Mesenchymal stem cell (in vitro differentiated cells and primary cell): ENCODE data around the gene DDN.
A peak's percentile ranks its signal among the peaks of the same experiment; 100 is the strongest.

Source experiments
- DNase-seq: peaks from one replicate; pipeline ENCODE4 v3.0.0-alpha.2; 2013
- H2AFZ ChIP-seq: one replicate; pipeline ENCODE4 v1.6.1; 2013; ENCODE audit warnings: low read depth, mild to moderate bottlenecking, control low read depth, inconsistent platforms, low read length, moderate library complexity
- H2AK5ac ChIP-seq: 2 replicates; pipeline ENCODE4 v1.6.1; 2013; ENCODE audit warnings: low read length, moderate library complexity, mild to moderate bottlenecking, inconsistent platforms; ENCODE audit not compliant: severe bottlenecking
- H2BK120ac ChIP-seq: one replicate; pipeline ENCODE4 v1.6.1; 2013; ENCODE audit warnings: low read depth, mild to moderate bottlenecking, inconsistent platforms, low read length, moderate library complexity
- H2BK12ac ChIP-seq, 2 experiments: one replicate each; pipeline ENCODE4 v1.6.1; 2013; ENCODE audit warnings: inconsistent platforms in 2 of 2, low read length in 2 of 2, mild to moderate bottlenecking in 2 of 2, moderate library complexity in 2 of 2, control low read depth in 1 of 2
- H2BK15ac ChIP-seq: one replicate; pipeline ENCODE4 v1.6.1; 2013; ENCODE audit warnings: mild to moderate bottlenecking, low read depth, inconsistent platforms; ENCODE audit not compliant: poor library complexity, severe bottlenecking
- H2BK5ac ChIP-seq: 2 replicates; pipeline ENCODE4 v1.6.1; 2013; ENCODE audit warnings: low read depth, mild to moderate bottlenecking, low read length, control low read depth, inconsistent platforms; ENCODE audit not compliant: poor library complexity, severe bottlenecking
- H3K14ac ChIP-seq, 2 experiments: one replicate each; pipeline ENCODE4 v1.6.1; 2013; ENCODE audit warnings: inconsistent platforms in 2 of 2, low read length in 2 of 2, control low read depth in 1 of 2, mild to moderate bottlenecking in 1 of 2, moderate library complexity in 1 of 2
- H3K18ac ChIP-seq, 2 experiments: one replicate each; pipeline ENCODE4 v1.6.1; 2013; ENCODE audit warnings: inconsistent platforms in 2 of 2, low read length in 2 of 2, control low read depth in 1 of 2, low read depth in 1 of 2, mild to moderate bottlenecking in 1 of 2
- H3K23ac ChIP-seq, 2 experiments: one replicate each; pipeline ENCODE4 v1.6.1; 2013; ENCODE audit warnings: inconsistent platforms in 2 of 2, low read length in 2 of 2, mild to moderate bottlenecking in 2 of 2, moderate library complexity in 2 of 2, control low read depth in 1 of 2
- H3K27ac ChIP-seq: 2 replicates; pipeline ENCODE4 v1.5.1; 2013; ENCODE audit warnings: mild to moderate bottlenecking, moderate library complexity, low read length, control low read depth, inconsistent platforms; ENCODE audit not compliant: poor library complexity, severe bottlenecking
- H3K27me3 ChIP-seq, 2 experiments: 2 replicates each; pipeline versions ENCODE4 v1.6.1 to v1.7.0; 2013; ENCODE audit warnings: low read length in 2 of 2, mild to moderate bottlenecking in 2 of 2, moderate library complexity in 2 of 2, control low read depth in 1 of 2, inconsistent platforms in 1 of 2; ENCODE audit not compliant: control insufficient read depth in 1 of 2, insufficient read depth in 1 of 2
- H3K36me3 ChIP-seq, 2 experiments: 2 replicates each; pipeline versions ENCODE4 v1.6.1 to v1.7.0; 2013; ENCODE audit warnings: low read length in 2 of 2, control low read depth in 1 of 2, inconsistent platforms in 1 of 2, low read depth in 1 of 2, mild to moderate bottlenecking in 1 of 2; ENCODE audit not compliant: insufficient read depth in 2 of 2, control insufficient read depth in 1 of 2
- H3K4ac ChIP-seq, 2 experiments: one replicate each; pipeline ENCODE4 v1.6.1; 2013; ENCODE audit warnings: inconsistent platforms in 2 of 2, low read length in 2 of 2, mild to moderate bottlenecking in 2 of 2, moderate library complexity in 2 of 2, control low read depth in 1 of 2, low read depth in 1 of 2
- H3K4me1 ChIP-seq: 2 replicates; pipeline ENCODE4 v1.6.1; 2013; ENCODE audit warnings: low read depth, low read length, control low read depth; ENCODE audit not compliant: control insufficient read depth, insufficient read depth
- H3K4me2 ChIP-seq: 2 replicates; pipeline ENCODE4 v1.6.1; 2013; ENCODE audit warnings: low read length, mild to moderate bottlenecking, inconsistent platforms; ENCODE audit not compliant: poor library complexity, severe bottlenecking
- H3K4me3 ChIP-seq, 2 experiments: 2 replicates each; pipeline versions ENCODE4 v1.5.1 to v1.7.0; 2013; ENCODE audit warnings: low read length in 2 of 2, mild to moderate bottlenecking in 2 of 2, control low read depth in 1 of 2, low read depth in 1 of 2; ENCODE audit not compliant: insufficient read depth in 1 of 2
- H3K79me1 ChIP-seq: replicated peaks from 2 replicates; pipeline ENCODE4 v1.6.1; 2013; ENCODE audit warnings: mild to moderate bottlenecking, control low read depth, low read length, inconsistent platforms; ENCODE audit not compliant: poor library complexity, severe bottlenecking
- H3K9ac ChIP-seq: 2 replicates; pipeline ENCODE4 v1.7.0; 2013; ENCODE audit warnings: mild to moderate bottlenecking, low read length, moderate library complexity
- H3K9me3 ChIP-seq: 2 replicates; pipeline ENCODE4 v1.7.0; 2013; ENCODE audit warnings: mild to moderate bottlenecking, low read length; ENCODE audit not compliant: control insufficient read depth
- H4K8ac ChIP-seq: one replicate; pipeline ENCODE4 v1.6.1; 2013; ENCODE audit warnings: inconsistent platforms, mild to moderate bottlenecking, low read length, moderate library complexity
- H4K91ac ChIP-seq: one replicate; pipeline ENCODE4 v1.6.1; 2013; ENCODE audit warnings: mild to moderate bottlenecking, low read length, inconsistent platforms
- WGBS: methylation state at CpG from one replicate; pipeline ENCODE4 v1.1.7; 2013; ENCODE audit warnings: mixed read lengths; 5-methylcytosine and 5-hydroxymethylcytosine counted together

Gene DDN

DNA sequence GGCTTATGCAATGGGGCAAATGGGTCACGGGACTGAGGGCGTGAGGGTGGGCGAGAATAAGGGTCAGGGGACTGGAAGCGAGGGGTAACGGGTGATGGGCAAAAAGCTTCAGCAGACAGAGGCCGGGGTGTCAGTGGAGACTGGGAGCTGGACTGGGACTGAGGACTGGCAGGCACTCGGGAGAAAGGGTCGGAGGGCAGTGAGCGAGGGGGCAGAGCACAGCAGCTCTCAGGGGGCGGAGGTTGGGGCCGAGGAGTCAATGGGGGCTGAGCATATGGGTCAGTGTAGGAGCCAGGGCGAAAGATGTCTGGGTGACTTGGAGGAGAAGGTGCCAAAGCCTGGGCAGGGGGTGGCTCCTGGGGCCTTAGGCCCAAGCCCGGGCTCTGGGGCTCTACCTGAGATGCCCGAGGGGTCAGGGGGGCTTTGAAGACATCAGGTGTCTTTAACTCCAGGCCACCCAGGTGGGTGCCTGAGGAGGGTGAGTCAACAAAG, 41.2 kb upstream of the DDN start:
- no peak overlapping the region for H3K4me3 ChIP-seq
- no peak overlapping the region for H2BK12ac ChIP-seq
- H3K36me3 ChIP-seq, result peaks cover 85 to 92% of the 10 kb centered on the region in 2 experiments
- no peak overlapping the region for H2BK15ac ChIP-seq
- no peak overlapping the region for H3K23ac ChIP-seq
- H3K4me1 ChIP-seq, result no peaks in the 10 kb centered on the region
- DNase-seq, result no peak
- no peak overlapping the region for H3K4me2 ChIP-seq
- peaks cover 50% of the 10 kb centered on the region for H3K79me1 ChIP-seq
- H2BK120ac ChIP-seq, result no peak overlapping the region
- H3K9ac ChIP-seq, result no peak overlapping the region
- H3K14ac ChIP-seq, result no peak overlapping the region
- no peaks in the 10 kb centered on the region for H3K27me3 ChIP-seq
- no peak overlapping the region for H2AK5ac ChIP-seq
- H3K18ac ChIP-seq, result no peak overlapping the region
- no peaks in the 10 kb centered on the region for H3K9me3 ChIP-seq
- 97% methylated on average over 14 of the region's 14 CpGs for WGBS
- no peak overlapping the region for H2AFZ ChIP-seq
- H3K27ac ChIP-seq, result no peak overlapping the region
- no peak overlapping the region for H4K91ac ChIP-seq
- no peak overlapping the region for H2BK5ac ChIP-seq
- H4K8ac ChIP-seq, result no peak overlapping the region
- H3K4ac ChIP-seq, result no peak overlapping the region

GRCh38 chr12:49039421-49040363, 40.5 kb upstream of the DDN start:
- Histone ChIP-seq H3K4me1 (no peaks in the 10 kb centered on the region), H3K23ac (no peak overlapping the region), H4K8ac (no peak overlapping the region), H2AK5ac (no peak overlapping the region), H4K91ac (no peak overlapping the region), H3K9ac (no peak overlapping the region), H3K14ac (no peak overlapping the region), H3K4me3 (no peak overlapping the region), H2BK120ac (no peak overlapping the region), H3K27ac (no peak overlapping the region), H2BK15ac (no peak overlapping the region), H2BK12ac (no peak overlapping the region), H3K36me3 (peaks cover 81 to 93% of the 10 kb centered on the region in 2 experiments), H3K79me1 (peaks cover 50% of the 10 kb centered on the region), H2AFZ (no peak overlapping the region), H2BK5ac (no peak overlapping the region), H3K18ac (no peak overlapping the region), H3K27me3 (no peaks in the 10 kb centered on the region), H3K9me3 (no peaks in the 10 kb centered on the region), H3K4ac (no peak overlapping the region), H3K4me2 (no peak overlapping the region)
- 98% methylated on average over 30 of the region's 30 CpGs for WGBS
- no peak for DNase-seq

- H3K14ac ChIP-seq, result no peak overlapping the region
- peak overlapping the region; percentile 17 for H2BK15ac ChIP-seq
- no peak overlapping the region for H2BK120ac ChIP-seq
- H3K18ac ChIP-seq, result no peak overlapping the region
- H2BK12ac ChIP-seq, result no peak overlapping the region
- peaks cover 81 to 93% of the 10 kb centered on the region in 2 experiments for H3K36me3 ChIP-seq
- H4K8ac ChIP-seq, result no peak overlapping the region
- H2BK5ac ChIP-seq, result no peak overlapping the region
- H3K4me2 ChIP-seq, result no peak overlapping the region
- no peak for DNase-seq
- no peaks in the 10 kb centered on the region for H3K9me3 ChIP-seq
- no peak overlapping the region for H3K4ac ChIP-seq
- H3K23ac ChIP-seq, result no peak overlapping the region
- no peaks in the 10 kb centered on the region for H3K27me3 ChIP-seq
- H2AFZ ChIP-seq, result no peak overlapping the region
- no peak overlapping the region for H4K91ac ChIP-seq
- 97% methylated on average over 20 of the region's 20 CpGs for WGBS
- H3K79me1 ChIP-seq, result peaks cover 48% of the 10 kb centered on the region
- H3K4me3 ChIP-seq, result no peak overlapping the region
- H2AK5ac ChIP-seq, result no peak overlapping the region
- no peak overlapping the region for H3K27ac ChIP-seq
- H3K4me1 ChIP-seq, result no peaks in the 10 kb centered on the region
- no peak overlapping the region for H3K9ac ChIP-seq
Observed at GRCh38 chr12:49038291-49038955, 39.2 kb upstream of the DDN start.

- no peak overlapping the region for H2BK120ac ChIP-seq
- H3K27me3 ChIP-seq, result no peaks in the 10 kb centered on the region
- H3K27ac ChIP-seq, result no peak overlapping the region
- peaks cover 81 to 93% of the 10 kb centered on the region in 2 experiments for H3K36me3 ChIP-seq
- no peak overlapping the region for H3K23ac ChIP-seq
- H3K4me3 ChIP-seq, result no peak overlapping the region
- no peak for DNase-seq
- no peak overlapping the region for H3K18ac ChIP-seq
- H2AFZ ChIP-seq, result no peak overlapping the region
- H3K4me2 ChIP-seq, result no peak overlapping the region
- no peak overlapping the region for H2AK5ac ChIP-seq
- peaks cover 51% of the 10 kb centered on the region for H3K79me1 ChIP-seq
- peaks cover 2% of the 10 kb centered on the region for H3K4me1 ChIP-seq
- no peak overlapping the region for H4K8ac ChIP-seq
- no peak overlapping the region for H3K9ac ChIP-seq
- H3K9me3 ChIP-seq, result no peaks in the 10 kb centered on the region
- H3K4ac ChIP-seq, result no peak overlapping the region
- H3K14ac ChIP-seq, result no peak overlapping the region
- H2BK15ac ChIP-seq, result no peak overlapping the region
- 97% methylated on average over 7 of the region's 7 CpGs for WGBS
- H2BK12ac ChIP-seq, result no peak overlapping the region
- H4K91ac ChIP-seq, result no peak overlapping the region
- no peak overlapping the region for H2BK5ac ChIP-seq
Observed at GRCh38 chr12:49037947-49038237, 38.7 kb upstream of the DDN start.
